Subcutaneous adipose tissue (tissue), 4 donors: ENCODE results near the gene NRXN3. TPM values are rescaled to one million over a fixed set of nuclear protein-coding genes. Genes with fewer than 3 reads are reported as not detected.

Source experiments
- CTCF ChIP-seq: fragments of 450-650 bp; IDR thresholded peaks from one replicate; pipeline ENCODE4 v1.5.1; 2016; ENCODE audit warnings: low read depth, mild to moderate bottlenecking, control low read depth, antibody characterized with exemption, moderate library complexity
- total RNA-seq, 4 donors: library from RNA; depleted of rRNA; stranded (reverse); fragments of >200 nt; gene quantifications; one replicate each; pipeline ENCODE4 v1.1.0, GENCODE V29; 2016

NRXN3 gene
- total RNA-seq, 4 donors from 2014 or later, result 0.57 to 2.4 (median 1.1) TPM; not detected in 1

GRCh38 chr14:78469947-78470346 lies 299.8 kb downstream of the NRXN3 start:
- TF ChIP-seq CTCF, result no peak

GRCh38 chr14:78479127-78479780 lies 309.1 kb downstream of the NRXN3 start:
- TF ChIP-seq CTCF, result no peak

GRCh38 chr14:78484028-78484427 lies 313.9 kb downstream of the NRXN3 start:
- TF ChIP-seq CTCF, result no peak

GRCh38 chr14:78486081-78486480 lies 315.9 kb downstream of the NRXN3 start:
- no peak for TF ChIP-seq CTCF

- TF ChIP-seq CTCF, result no peak
Observed at GRCh38 chr14:78486621-78487020, 316.4 kb downstream of the NRXN3 start.

GRCh38 chr14:78488938-78489337 lies 318.8 kb downstream of the NRXN3 start:
- no peak for TF ChIP-seq CTCF

GRCh38 chr14:78491048-78491447 lies 320.9 kb downstream of the NRXN3 start:
- TF ChIP-seq CTCF, result no peak
